WTC11 (cell line): ENCODE measurements around the gene FTH1. TPM values are rescaled to one million over a fixed set of nuclear protein-coding genes. Genes with fewer than 3 reads are reported as not detected.

Source experiments
- ATAC-seq: fragments of 200-7000 bp; cut with Tn5 transposase; 2 replicates; pipeline ENCODE4 v1.10.0; 2021; ENCODE audit warnings: mild to moderate bottlenecking, moderate library complexity
- CTCF ChIA-PET: fragments of 300-600 bp; sonication (Branson Sonifier 250); formaldehyde crosslinking; loops from one replicate; lab custom pipeline; 2021; ENCODE audit warnings: antibody characterized with exemption; lab: Charles Lee
- POLR2A ChIA-PET: fragments of 350-600 bp; sonication (Branson Sonifier 250); formaldehyde crosslinking; loops from one replicate; lab custom pipeline; 2021; ENCODE audit warnings: antibody characterized with exemption; lab: Charles Lee
- DNase-seq: peaks from one replicate; pipeline ENCODE4 v3.0.0; 2021; ENCODE audit warnings: low spot score
- H3K27ac Mint-ChIP-seq: 2 replicates; pipeline ENCODE4 v1.8.0; 2021; ENCODE audit warnings: mixed read lengths
- H3K27me3 Mint-ChIP-seq: 2 replicates; pipeline ENCODE4 v1.8.0; 2021; ENCODE audit warnings: low read depth, mild to moderate bottlenecking, moderate library complexity, mixed read lengths
- H3K36me3 Mint-ChIP-seq: 2 replicates; pipeline ENCODE4 v1.8.0; 2021; ENCODE audit warnings: mixed read lengths
- H3K4me1 Mint-ChIP-seq: 2 replicates; pipeline ENCODE4 v1.8.0; 2022; ENCODE audit warnings: mixed read lengths
- H3K4me3 Mint-ChIP-seq: 2 replicates; pipeline ENCODE4 v1.8.0; 2021; ENCODE audit warnings: mild to moderate bottlenecking, moderate library complexity, mixed read lengths
- H3K9me3 Mint-ChIP-seq: 2 replicates; pipeline ENCODE4 v1.8.0; 2021; ENCODE audit warnings: mixed read lengths
- ATF1 ChIP-seq: sonication (generic); formaldehyde crosslinking; IDR thresholded peaks from 2 replicates; pipeline ENCODE4 v1.8.1; 2023; ENCODE audit warnings: mild to moderate bottlenecking, moderate library complexity, missing genetic modification reagents
- ATF2 ChIP-seq: sonication (generic); formaldehyde crosslinking; IDR thresholded peaks from 2 replicates; pipeline ENCODE4 v1.8.1; 2022; ENCODE audit warnings: low read depth, missing genetic modification reagents, borderline replicate concordance
- CBFB ChIP-seq: sonication (generic); formaldehyde crosslinking; IDR thresholded peaks from 2 replicates; pipeline ENCODE4 v1.8.1; 2022; ENCODE audit warnings: mild to moderate bottlenecking, low read depth, missing genetic modification reagents
- E2F4 ChIP-seq: sonication (generic); formaldehyde crosslinking; IDR thresholded peaks from 2 replicates; pipeline ENCODE4 v1.8.1; 2022; ENCODE audit warnings: low read depth, mild to moderate bottlenecking, moderate library complexity, missing genetic modification reagents, borderline replicate concordance
- FOXK1 ChIP-seq: sonication (generic); formaldehyde crosslinking; IDR thresholded peaks from 2 replicates; pipeline ENCODE4 v1.8.0; 2022; ENCODE audit warnings: mild to moderate bottlenecking, moderate library complexity, missing genetic modification reagents
- GTF2I ChIP-seq: fragments of 250-450 bp; sonication (Bioruptor Pico); conservative IDR thresholded peaks from 2 replicates; pipeline ENCODE4 v1.4.0; 2021; ENCODE audit warnings: mild to moderate bottlenecking
- HMGA2 ChIP-seq: fragments of 250-450 bp; sonication (Bioruptor Pico); IDR thresholded peaks from 2 replicates; pipeline ENCODE4 v1.4.0; 2021; ENCODE audit warnings: mild to moderate bottlenecking, moderate library complexity
- IRF2 ChIP-seq: sonication (generic); formaldehyde crosslinking; IDR thresholded peaks from 2 replicates; pipeline ENCODE4 v1.8.0; 2022; ENCODE audit warnings: low read depth, missing genetic modification reagents, borderline replicate concordance
- KAT7 ChIP-seq: sonication (generic); formaldehyde crosslinking; IDR thresholded peaks from 2 replicates; pipeline ENCODE4 v1.8.1; 2023; ENCODE audit warnings: missing genetic modification reagents, mild to moderate bottlenecking, borderline replicate concordance
- MAX ChIP-seq: sonication (generic); formaldehyde crosslinking; IDR thresholded peaks from 2 replicates; pipeline ENCODE4 v1.8.0; 2022; ENCODE audit warnings: mild to moderate bottlenecking, missing genetic modification reagents
- NFATC4 ChIP-seq: fragments of 250-450 bp; sonication (Bioruptor Pico); IDR thresholded peaks from 2 replicates; pipeline ENCODE4 v1.9.0; 2021; ENCODE audit warnings: mild to moderate bottlenecking
- NFYB ChIP-seq: sonication (generic); formaldehyde crosslinking; conservative IDR thresholded peaks from 2 replicates; pipeline ENCODE4 v1.8.0; 2022; ENCODE audit warnings: low read depth, missing genetic modification reagents
- NR3C1 ChIP-seq: sonication (generic); formaldehyde crosslinking; conservative IDR thresholded peaks from 2 replicates; pipeline ENCODE4 v1.8.1; 2023; ENCODE audit warnings: low read depth, mild to moderate bottlenecking, missing genetic modification reagents
- SMAD3 ChIP-seq: sonication (generic); formaldehyde crosslinking; IDR thresholded peaks from 2 replicates; pipeline ENCODE4 v1.8.0; 2022; ENCODE audit warnings: missing genetic modification reagents, mild to moderate bottlenecking, borderline replicate concordance
- SOX15 ChIP-seq: fragments of 250-450 bp; sonication (Bioruptor Pico); IDR thresholded peaks from 2 replicates; pipeline ENCODE4 v1.9.0; 2021; ENCODE audit warnings: mild to moderate bottlenecking
- TP53 ChIP-seq: sonication (generic); formaldehyde crosslinking; IDR thresholded peaks from 2 replicates; pipeline ENCODE4 v1.8.1; 2023; ENCODE audit warnings: mild to moderate bottlenecking, missing genetic modification reagents
- ZNF219 ChIP-seq: sonication (generic); formaldehyde crosslinking; IDR thresholded peaks from 2 replicates; pipeline ENCODE4 v1.8.0; 2023; ENCODE audit warnings: missing genetic modification reagents, mild to moderate bottlenecking, borderline replicate concordance
- total RNA-seq: library from RNA; stranded (reverse); gene quantifications from 3 replicates; pipeline ENCODE4 v1.2.3, GENCODE V29; 2021
- TF ChIP-seq, protein P1 (sequence below): sonication (generic); formaldehyde crosslinking; IDR thresholded peaks from 2 replicates; pipeline ENCODE4 v1.8.0; 2022; ENCODE audit warnings: mild to moderate bottlenecking, missing genetic modification reagents
- TF ChIP-seq, protein P2 (sequence below): fragments of 250-450 bp; sonication (Bioruptor Pico); IDR thresholded peaks from 2 replicates; pipeline ENCODE4 v1.9.0; 2021; ENCODE audit warnings: moderate library complexity, mild to moderate bottlenecking, inconsistent platforms, borderline replicate concordance

FTH1 gene
- total RNA-seq, 1 experiment from 2014 or later, result 1,108 TPM

- no peak for DNase-seq
- Mint-ChIP-seq H3K36me3 (no peaks in the 10 kb centered on the region), H3K27ac (no peak overlapping the region), H3K9me3 (no peaks in the 10 kb centered on the region), H3K4me3 (no peak overlapping the region), H3K4me1 (peaks cover 7% of the 10 kb centered on the region), H3K27me3 (peaks cover 5% of the 10 kb centered on the region)
- no peak for ATAC-seq
- ChIA-PET CTCF (interaction anchor here (0.6 to 10.3 kb wide), 40 partner anchors 7 to 280 kb away, joined by 3 to 685 read pairs (median 6); partner anchors contain the start of genes FADS3, FTH1 and RAB3IL1), POLR2A (interaction anchor here (0.6 to 2.1 kb wide), 5 partner anchors 21 to 74 kb away, joined by 3 to 15 read pairs (median 4); partner anchors contain the start of gene FTH1)
- no peak for TF ChIP-seq MAX (CRISPR knock-in tag)
Observed at GRCh38 chr11:61946894-61947293, 20.5 kb downstream of the FTH1 start.

GRCh38 chr11:61945191-61945590 is 22.2 kb downstream of the FTH1 start:
- Mint-ChIP-seq H3K4me3 (no peak overlapping the region), H3K27me3 (peaks cover 5% of the 10 kb centered on the region), H3K36me3 (no peaks in the 10 kb centered on the region), H3K27ac (no peak overlapping the region), H3K4me1 (peaks cover 7% of the 10 kb centered on the region), H3K9me3 (no peaks in the 10 kb centered on the region)
- POLR2A ChIA-PET, result interaction anchor here (0.9 kb wide), 1 partner anchor 41 kb away, joined by 3 read pairs; no protein-coding TSS in a partner anchor
- TF ChIP-seq ATF1 (no peak), ZNF219 (CRISPR knock-in tag) (no peak), TP53 (CRISPR knock-in tag) (no peak), KAT7 (CRISPR knock-in tag) (no peak), HMGA2 (no peak), IRF2 (CRISPR knock-in tag) (no peak)
- no peak for ATAC-seq
- DNase-seq, result no peak
- CTCF ChIA-PET, result interaction anchor here (1.2 to 10.3 kb wide), 5 partner anchors 10 to 163 kb away, joined by 3 to 685 read pairs (median 116); no protein-coding TSS in a partner anchor

- Mint-ChIP-seq H3K27me3 (peaks cover 9% of the 10 kb centered on the region), H3K4me1 (no peaks in the 10 kb centered on the region), H3K9me3 (peaks cover 17% of the 10 kb centered on the region), H3K4me3 (no peak overlapping the region), H3K27ac (no peak overlapping the region), H3K36me3 (0 out of 2 replicates have a peak, but pooled peaks cover 2% of the 10 kb centered on the region)
- DNase-seq, result no peak
- TF ChIP-seq GTF2I (CRISPR knock-in tag), result no peak
- TF ChIP-seq SMAD3 (CRISPR knock-in tag), result no peak
- TF ChIP-seq, protein P1, sequence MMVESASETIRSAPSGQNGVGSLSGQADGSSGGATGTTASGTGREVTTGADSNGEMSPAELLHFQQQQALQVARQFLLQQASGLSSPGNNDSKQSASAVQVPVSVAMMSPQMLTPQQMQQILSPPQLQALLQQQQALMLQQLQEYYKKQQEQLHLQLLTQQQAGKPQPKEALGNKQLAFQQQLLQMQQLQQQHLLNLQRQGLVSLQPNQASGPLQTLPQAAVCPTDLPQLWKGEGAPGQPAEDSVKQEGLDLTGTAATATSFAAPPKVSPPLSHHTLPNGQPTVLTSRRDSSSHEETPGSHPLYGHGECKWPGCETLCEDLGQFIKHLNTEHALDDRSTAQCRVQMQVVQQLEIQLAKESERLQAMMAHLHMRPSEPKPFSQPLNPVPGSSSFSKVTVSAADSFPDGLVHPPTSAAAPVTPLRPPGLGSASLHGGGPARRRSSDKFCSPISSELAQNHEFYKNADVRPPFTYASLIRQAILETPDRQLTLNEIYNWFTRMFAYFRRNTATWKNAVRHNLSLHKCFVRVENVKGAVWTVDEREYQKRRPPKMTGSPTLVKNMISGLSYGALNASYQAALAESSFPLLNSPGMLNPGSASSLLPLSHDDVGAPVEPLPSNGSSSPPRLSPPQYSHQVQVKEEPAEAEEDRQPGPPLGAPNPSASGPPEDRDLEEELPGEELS (CRISPR knock-in tag), result no peak
- no peak for TF ChIP-seq NFYB
- no peak for TF ChIP-seq NFATC4 (CRISPR knock-in tag)
- TF ChIP-seq ZNF219 (CRISPR knock-in tag), result no peak
- TF ChIP-seq, protein P2, sequence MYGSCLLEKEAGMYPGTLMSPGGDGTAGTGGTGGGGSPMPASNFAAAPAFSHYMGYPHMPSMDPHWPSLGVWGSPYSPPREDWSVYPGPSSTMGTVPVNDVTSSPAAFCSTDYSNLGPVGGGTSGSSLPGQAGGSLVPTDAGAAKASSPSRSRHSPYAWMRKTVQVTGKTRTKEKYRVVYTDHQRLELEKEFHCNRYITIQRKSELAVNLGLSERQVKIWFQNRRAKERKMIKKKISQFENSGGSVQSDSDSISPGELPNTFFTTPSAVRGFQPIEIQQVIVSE (CRISPR knock-in tag), result no peak
- TF ChIP-seq ATF2 (CRISPR knock-in tag), result no peak
- TF ChIP-seq NR3C1 (CRISPR knock-in tag), result no peak
- TF ChIP-seq FOXK1 (CRISPR knock-in tag), result no peak
- TF ChIP-seq SOX15, result no peak
- no peak for TF ChIP-seq CBFB
- TF ChIP-seq E2F4 (CRISPR knock-in tag), result no peak
- ChIA-PET POLR2A (interaction anchor here (0.6 kb wide), 1 partner anchor 69 kb away, joined by 3 read pairs; no protein-coding TSS in a partner anchor), CTCF (interaction anchor here (1.0 to 4.0 kb wide), 2 partner anchors 16 to 42 kb away, joined by 3 to 30 read pairs; no protein-coding TSS in a partner anchor)
- no peak for ATAC-seq
Observed at GRCh38 chr11:61940466-61940865, 27.0 kb downstream of the FTH1 start.
